Nephron progenitor cell (in vitro differentiated cells): ENCODE data around the gene GPSM1.

ENCODE experiments used
- DNase-seq: peaks from one replicate; pipeline ENCODE4 v3.0.0; 2021
- H3K27ac Mint-ChIP-seq: 2 replicates; pipeline ENCODE4 v1.8.0; 2021; ENCODE audit warnings: mild to moderate bottlenecking, moderate library complexity, mixed read lengths
- H3K27me3 Mint-ChIP-seq: 2 replicates; pipeline ENCODE4 v1.8.0; 2021; ENCODE audit warnings: mild to moderate bottlenecking, low read depth, mixed read lengths; ENCODE audit not compliant: poor library complexity
- H3K36me3 Mint-ChIP-seq: 2 replicates; pipeline ENCODE4 v1.8.0; 2021; ENCODE audit warnings: low read depth, mixed read lengths
- H3K4me1 Mint-ChIP-seq: 2 replicates; pipeline ENCODE4 v1.8.0; 2021; ENCODE audit warnings: mixed read lengths
- H3K4me3 Mint-ChIP-seq: 2 replicates; pipeline ENCODE4 v1.8.0; 2021; ENCODE audit warnings: mild to moderate bottlenecking, moderate library complexity, mixed read lengths
- H3K9me3 Mint-ChIP-seq: 2 replicates; pipeline ENCODE4 v1.8.0; 2021; ENCODE audit warnings: mild to moderate bottlenecking, moderate library complexity, mixed read lengths
- CTCF ChIP-seq: fragments of 200-600 bp; sonication (generic); IDR thresholded peaks from 2 replicates; pipeline ENCODE4 v1.5.0; 2021; ENCODE audit warnings: antibody characterized with exemption

The GPSM1 gene

GRCh38 chr9:136321561-136321960 is 5.8 kb upstream of the GPSM1 start:
- H3K36me3 Mint-ChIP-seq, result no peaks in the 10 kb centered on the region
- H3K9me3 Mint-ChIP-seq, result peaks cover 17% of the 10 kb centered on the region
- no peak for TF ChIP-seq CTCF
- H3K27me3 Mint-ChIP-seq, result peaks cover 12% of the 10 kb centered on the region
- DNase-seq, result no peak
- H3K4me3 Mint-ChIP-seq, result no peak overlapping the region
- H3K4me1 Mint-ChIP-seq, result peaks cover 64% of the 10 kb centered on the region
- no peak overlapping the region for H3K27ac Mint-ChIP-seq

GRCh38 chr9:136322756-136323330 is 4.5 kb upstream of the GPSM1 start:
- Mint-ChIP-seq H3K4me3 (no peak overlapping the region), H3K27ac (no peak overlapping the region), H3K4me1 (peaks cover 57% of the 10 kb centered on the region), H3K27me3 (peaks cover 12% of the 10 kb centered on the region), H3K36me3 (no peaks in the 10 kb centered on the region), H3K9me3 (peaks cover 15% of the 10 kb centered on the region)
- TF ChIP-seq CTCF, result no peak
- no peak for DNase-seq

GRCh38 chr9:136323371-136323789 is 4.0 kb upstream of the GPSM1 start:
- H3K27me3 Mint-ChIP-seq, result peaks cover 12% of the 10 kb centered on the region
- no peak for TF ChIP-seq CTCF
- no peak overlapping the region for H3K4me3 Mint-ChIP-seq
- no peak for DNase-seq
- peaks cover 52% of the 10 kb centered on the region for H3K4me1 Mint-ChIP-seq
- no peak overlapping the region for H3K27ac Mint-ChIP-seq
- no peaks in the 10 kb centered on the region for H3K36me3 Mint-ChIP-seq
- H3K9me3 Mint-ChIP-seq, result peaks cover 15% of the 10 kb centered on the region

GRCh38 chr9:136324501-136325300 is 2.6 kb upstream of the GPSM1 start:
- no peak for TF ChIP-seq CTCF
- H3K4me1 Mint-ChIP-seq, result peaks cover 62% of the 10 kb centered on the region
- H3K27me3 Mint-ChIP-seq, result peaks cover 12% of the 10 kb centered on the region
- no peak for DNase-seq
- peaks cover 15% of the 10 kb centered on the region for H3K9me3 Mint-ChIP-seq
- H3K36me3 Mint-ChIP-seq, result no peaks in the 10 kb centered on the region
- no peak overlapping the region for H3K4me3 Mint-ChIP-seq
- H3K27ac Mint-ChIP-seq, result no peak overlapping the region

- no peak for TF ChIP-seq CTCF
- Mint-ChIP-seq H3K4me3 (no peak overlapping the region), H3K9me3 (peaks cover 15% of the 10 kb centered on the region), H3K27me3 (peaks cover 12% of the 10 kb centered on the region), H3K4me1 (peaks cover 64% of the 10 kb centered on the region), H3K27ac (no peak overlapping the region), H3K36me3 (no peaks in the 10 kb centered on the region)
- DNase-seq, result no peak
Observed at GRCh38 chr9:136325358-136325757, 2.0 kb upstream of the GPSM1 start.
